K562 (cell line): ENCODE data around the gene HOXB3. TPM values are rescaled to one million over a fixed set of nuclear protein-coding genes. Genes with fewer than 3 reads are reported as not detected.
A peak's percentile ranks its signal among the peaks of the same experiment; 100 is the strongest.

Experiments used
- BRD4 ChIP-seq: fragments of 200-600 bp; sonication (generic); IDR thresholded peaks from 2 replicates; pipeline ENCODE4 v1.6.1; 2017; ENCODE audit warnings: inconsistent platforms
- CAMTA2 ChIP-seq: fragments of 250-450 bp; sonication (Bioruptor Pico); conservative IDR thresholded peaks from 2 replicates; pipeline ENCODE4 v1.5.1; 2022
- E2F1 ChIP-seq: sonication (generic); formaldehyde crosslinking; IDR thresholded peaks from 2 replicates; pipeline ENCODE4 v1.8.1; 2023; ENCODE audit warnings: mild to moderate bottlenecking, missing genetic modification reagents, moderate library complexity
- RBBP5 ChIP-seq: fragments of 200-600 bp; sonication (generic); IDR thresholded peaks from 2 replicates; pipeline ENCODE4 v1.6.1; 2012; ENCODE audit warnings: borderline replicate concordance, mild to moderate bottlenecking, low read length, control low read depth, inconsistent platforms; ENCODE audit not compliant: insufficient read depth, poor library complexity, severe bottlenecking
- SMC3 ChIP-seq: conservative IDR thresholded peaks from 2 replicates; pipeline ENCODE4 v1.6.1; 2011; ENCODE audit warnings: low read depth, low read length, improper control_type of control experiment; ENCODE audit not compliant: insufficient read depth
- ZBTB11 ChIP-seq, 3 experiments: fragments of 200-800 bp in 1 of 3; fragments of 250-450 bp in 1 of 3; fragments of 450-650 bp in 1 of 3; sonication (Bioruptor Pico) in 1 of 3; sonication (Bioruptor generic) in 1 of 3; formaldehyde crosslinking in 1 of 3; IDR thresholded peaks; 2 replicates each; pipeline versions ENCODE4 v1.6.1 to v1.8.0; 2016 to 2022; ENCODE audit warnings: mild to moderate bottlenecking in 2 of 3, missing genetic modification characterization in 2 of 3, missing compliant biosample characterization in 1 of 3, moderate library complexity in 1 of 3
- ZMIZ1 ChIP-seq, 2 experiments: fragments of 150-350 bp in 1 of 2; IDR thresholded peaks; 2 replicates each; pipeline ENCODE4 v1.6.1; 2012 to 2016; ENCODE audit warnings: low read depth in 2 of 2, low read length in 2 of 2, mild to moderate bottlenecking in 1 of 2, moderate library complexity in 1 of 2
- ZNF395 ChIP-seq: fragments of 200-800 bp; sonication (Bioruptor generic); IDR thresholded peaks from 2 replicates; pipeline ENCODE4 v1.6.1; 2017; ENCODE audit warnings: missing genetic modification characterization, missing compliant biosample characterization
- ZNF592 ChIP-seq: fragments of 450-650 bp; IDR thresholded peaks from 2 replicates; pipeline ENCODE4 v1.6.1; 2017; ENCODE audit warnings: antibody characterized with exemption, mild to moderate bottlenecking
- polyA plus RNA-seq, 8 experiments: library from polyadenylated mRNA; depleted of rRNA in 4 of 8; stranded (reverse) in 5 of 8; unstranded in 3 of 8; fragments of >200 nt; fragmentation: Nextera tagmentation in 2 of 8; fragmentation: Illumina TruSeq in 1 of 8; extraction: Ambion mirVana in 2 of 8; extraction: Trizol in 1 of 8; gene quantifications; 2 replicates each; pipeline versions ENCODE4 v1.2.1 to v1.2.3, GENCODE V29; 2011 to 2014; ENCODE audit warnings: inconsistent platforms in 1 of 8, missing spikeins in 1 of 8
- total RNA-seq, 7 experiments: library from RNA; depleted of rRNA in 6 of 7; stranded (reverse); fragments of >200 nt in 6 of 7; fragmentation: Illumina TruSeq in 2 of 7; extraction: Trizol in 2 of 7; gene quantifications; 2 replicates each; pipeline versions ENCODE4 v1.2.1 to v1.2.3, GENCODE V29; 2011 to 2021; ENCODE audit warnings: low replicate concordance in 1 of 7

Gene HOXB3
- total and polyA plus RNA-seq, 9 of the 15 experiments (the other 6 are each of a cell fraction or from before 2014, with no cell fraction given), result 2.4 to 41.3 (median 20.2) TPM

GRCh38 chr17:48625495-48626244 lies 35.6 kb upstream of the HOXB3 start (continued):
- TF ChIP-seq ZNF395, result peak; percentile 10; the same call in 1 of the 2 replicates
- 0 out of 4 replicates have a peak, but pooled peaks of 1 of the 2 experiments have one; percentile 12 for TF ChIP-seq ZMIZ1 (IDR thresholded peaks at IDR 0.05; ENCODE audit: low read depth in 2 of 2, low read length in 2 of 2)
- 0 out of 2 replicates have a peak, but pooled peaks have one; percentile 70 for TF ChIP-seq CAMTA2 (CRISPR knock-in tag)
- 0 out of 6 replicates have a peak, but pooled peaks of 1 of the 3 experiments have one; percentile 1 for TF ChIP-seq ZBTB11 (CRISPR knock-in tag; IDR thresholded peaks at IDR 0.05)
- 0 out of 2 replicates have a peak, but pooled peaks have one; percentile 21 for TF ChIP-seq E2F1 (CRISPR knock-in tag)
- peak; percentile 21 for TF ChIP-seq RBBP5
- TF ChIP-seq BRD4, result peak; percentile 93; the same call in 1 of the 2 replicates
- TF ChIP-seq ZNF592, result peak; percentile 43; the same call in 1 of the 2 replicates
- 0 out of 2 replicates have a peak, but pooled peaks have one; percentile 3 for TF ChIP-seq SMC3
